SH-SY5Y (cell line): ENCODE measurements around the gene OBSCN.

Experiments
- GATA2 ChIP-seq: IDR thresholded peaks from 2 replicates; pipeline ENCODE4 v1.6.1; 2011; ENCODE audit warnings: mild to moderate bottlenecking, low read depth, low read length
- GATA3 ChIP-seq: IDR thresholded peaks from 2 replicates; pipeline ENCODE4 v1.6.1; 2011; ENCODE audit warnings: low read depth, mild to moderate bottlenecking, low read length, moderate library complexity

GRCh38 chr1:228285661-228286504 lies 78.0 kb downstream of the OBSCN start:
- no peak for TF ChIP-seq GATA2
- TF ChIP-seq GATA3 = no peak
